SK-N-SH treated with all-trans-retinoic acid at 6 μM for 48 hours (cell line): ENCODE measurements around the gene CREB1.

ENCODE experiments used
- ATAC-seq: fragments of 200-7000 bp; cut with Tn5 transposase; 3 replicates; pipeline ENCODE4 v1.9.1; 2020; ENCODE audit warnings: mild to moderate bottlenecking, moderate library complexity
- ARNTL ChIP-seq: fragments of 450-650 bp; formaldehyde crosslinking; IDR thresholded peaks from 2 replicates; pipeline ENCODE4 v1.5.0; 2020; ENCODE audit warnings: low read depth, mild to moderate bottlenecking, moderate library complexity, borderline replicate concordance
- BACH2 ChIP-seq: fragments of 250-450 bp; sonication (Bioruptor Pico); IDR thresholded peaks from 2 replicates; pipeline ENCODE4 v1.9.0; 2021; ENCODE audit warnings: mild to moderate bottlenecking, borderline replicate concordance
- CREB5 ChIP-seq: fragments of 250-450 bp; sonication (Bioruptor Pico); IDR thresholded peaks from 2 replicates; pipeline ENCODE4 v1.5.1; 2020; ENCODE audit warnings: low read depth, mild to moderate bottlenecking, moderate library complexity
- CSDC2 ChIP-seq: fragments of 250-450 bp; sonication (Bioruptor Pico); IDR thresholded peaks from 2 replicates; pipeline ENCODE4 v1.5.0; 2020; ENCODE audit warnings: mild to moderate bottlenecking, moderate library complexity
- CSRNP3 ChIP-seq: fragments of 250-450 bp; sonication (Bioruptor Pico); IDR thresholded peaks from 2 replicates; pipeline ENCODE4 v1.5.1; 2021; ENCODE audit warnings: mild to moderate bottlenecking, moderate library complexity
- ESRRG ChIP-seq: fragments of 250-450 bp; sonication (Bioruptor Pico); IDR thresholded peaks from 2 replicates; pipeline ENCODE4 v1.6.1; 2021; ENCODE audit warnings: mild to moderate bottlenecking
- GLIS3 ChIP-seq: fragments of 250-450 bp; sonication (Bioruptor Pico); IDR thresholded peaks from 2 replicates; pipeline ENCODE4 v1.5.0; 2020; ENCODE audit warnings: mild to moderate bottlenecking, moderate library complexity
- ISL1 ChIP-seq: fragments of 250-450 bp; sonication (Bioruptor Pico); IDR thresholded peaks from 2 replicates; pipeline ENCODE4 v2.1.2; 2022; ENCODE audit warnings: mild to moderate bottlenecking, moderate library complexity
- PATZ1 ChIP-seq: fragments of 250-450 bp; sonication (Bioruptor Pico); IDR thresholded peaks from 2 replicates; pipeline ENCODE4 v1.8.0; 2020; ENCODE audit warnings: mild to moderate bottlenecking, moderate library complexity, borderline replicate concordance
- PPARA ChIP-seq: fragments of 250-450 bp; sonication (Bioruptor Pico); IDR thresholded peaks from 2 replicates; pipeline ENCODE4 v1.5.0; 2020; ENCODE audit warnings: mild to moderate bottlenecking, borderline replicate concordance
- RARB ChIP-seq: fragments of 250-450 bp; sonication (Bioruptor Pico); IDR thresholded peaks from 2 replicates; pipeline ENCODE4 v1.8.0; 2021; ENCODE audit warnings: mild to moderate bottlenecking, moderate library complexity
- TCF4 ChIP-seq: fragments of 250-450 bp; sonication (Bioruptor Pico); IDR thresholded peaks from 2 replicates; pipeline ENCODE4 v1.8.0; 2021; ENCODE audit warnings: mild to moderate bottlenecking, moderate library complexity, borderline replicate concordance
- TOX ChIP-seq: fragments of 250-450 bp; sonication (Bioruptor Pico); IDR thresholded peaks from 2 replicates; pipeline ENCODE4 v1.8.0; 2021; ENCODE audit warnings: mild to moderate bottlenecking, moderate library complexity, borderline replicate concordance
- TSHZ2 ChIP-seq: fragments of 250-450 bp; sonication (Bioruptor Pico); IDR thresholded peaks from 2 replicates; pipeline ENCODE4 v1.5.0; 2020; ENCODE audit warnings: mild to moderate bottlenecking, moderate library complexity
- ZC3H10 ChIP-seq: fragments of 250-450 bp; sonication (Bioruptor Pico); IDR thresholded peaks from 2 replicates; pipeline ENCODE4 v1.5.1; 2021; ENCODE audit warnings: mild to moderate bottlenecking, moderate library complexity
- ZFP3 ChIP-seq: fragments of 250-450 bp; sonication (Bioruptor Pico); IDR thresholded peaks from 2 replicates; pipeline ENCODE4 v1.5.0; 2020; ENCODE audit warnings: mild to moderate bottlenecking, moderate library complexity
- ZFP30 ChIP-seq: fragments of 450-650 bp; formaldehyde crosslinking; IDR thresholded peaks from 2 replicates; pipeline ENCODE4 v1.5.0; 2022; ENCODE audit warnings: mild to moderate bottlenecking, moderate library complexity
- ZNF565 ChIP-seq: fragments of 450-650 bp; formaldehyde crosslinking; conservative IDR thresholded peaks from 2 replicates; pipeline ENCODE4 v1.5.0; 2020; ENCODE audit warnings: low read depth, mild to moderate bottlenecking, moderate library complexity
- ZNF70 ChIP-seq: fragments of 450-650 bp; formaldehyde crosslinking; IDR thresholded peaks from 2 replicates; pipeline ENCODE4 v1.5.0; 2020; ENCODE audit warnings: mild to moderate bottlenecking, moderate library complexity
- ZNF8 ChIP-seq: fragments of 450-650 bp; formaldehyde crosslinking; IDR thresholded peaks from 2 replicates; pipeline ENCODE4 v1.5.0; 2020; ENCODE audit warnings: mild to moderate bottlenecking, moderate library complexity

Gene CREB1

GRCh38 chr2:207565736-207566500 is 36.2 kb downstream of the CREB1 start:
- TF ChIP-seq ZC3H10: no peak
- TF ChIP-seq BACH2 (CRISPR knock-in tag): no peak
- TF ChIP-seq PPARA (CRISPR knock-in tag): no peak
- no peak for TF ChIP-seq CSRNP3
- TF ChIP-seq TSHZ2 (CRISPR knock-in tag): no peak
- ATAC-seq: no peak

GRCh38 chr2:207567671-207568070 is 37.9 kb downstream of the CREB1 start:
- ATAC-seq: no peak

DNA sequence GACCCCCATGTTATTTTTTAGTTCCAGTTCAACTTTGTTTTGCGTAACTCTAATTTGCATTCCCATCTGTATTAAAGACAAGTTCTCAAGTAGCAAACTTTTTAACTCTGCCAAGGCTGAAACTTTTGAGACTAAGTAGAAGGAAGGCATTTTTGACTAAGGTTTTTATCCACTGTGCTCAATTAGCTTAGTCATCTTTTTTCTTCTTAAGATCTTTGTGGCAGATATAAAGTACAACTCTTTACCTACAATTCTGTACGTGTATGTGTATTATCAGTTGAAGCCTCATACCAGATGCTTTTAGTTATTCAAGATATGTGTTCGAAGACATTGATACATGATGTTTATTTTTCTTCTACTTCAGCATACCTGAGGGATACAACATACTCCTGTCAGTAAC is 41.6 kb downstream of the CREB1 start:
- peak; percentile 19; the same call in 1 of the 2 replicates for TF ChIP-seq ISL1 (CRISPR knock-in tag)
- TF ChIP-seq GLIS3 (CRISPR knock-in tag): no peak
- TF ChIP-seq, all 23 proteins: peak for 1
- ATAC-seq: peak; percentile 61

More at GRCh38 chr2:207567671-207568070, 37.9 kb downstream of the CREB1 start:
- TF ChIP-seq ZFP3 (CRISPR knock-in tag) (no peak), ISL1 (CRISPR knock-in tag) (no peak), BACH2 (CRISPR knock-in tag) (no peak), ZFP30 (no peak), TCF4 (no peak), RARB (CRISPR knock-in tag) (no peak), ZNF70 (CRISPR knock-in tag) (no peak), GLIS3 (CRISPR knock-in tag) (no peak), ESRRG (no peak), CSDC2 (CRISPR knock-in tag) (no peak)

- no peak for TF ChIP-seq ZFP30
- TF ChIP-seq ZNF565 (CRISPR knock-in tag): no peak
- TF ChIP-seq CREB5 (CRISPR knock-in tag): no peak
- TF ChIP-seq TSHZ2 (CRISPR knock-in tag): no peak
- TF ChIP-seq RARB (CRISPR knock-in tag): no peak
- TF ChIP-seq ZFP3 (CRISPR knock-in tag): no peak
- no peak for TF ChIP-seq ARNTL (CRISPR knock-in tag)
- no peak for TF ChIP-seq ESRRG
- TF ChIP-seq TCF4: no peak
- no peak for TF ChIP-seq GLIS3 (CRISPR knock-in tag)
- no peak for TF ChIP-seq ZNF8 (CRISPR knock-in tag)
- TF ChIP-seq CSDC2 (CRISPR knock-in tag): no peak
- no peak for TF ChIP-seq PATZ1 (CRISPR knock-in tag)
- no peak for TF ChIP-seq BACH2 (CRISPR knock-in tag)
- no peak for TF ChIP-seq ISL1 (CRISPR knock-in tag)
- no peak for TF ChIP-seq PPARA (CRISPR knock-in tag)
- no peak for TF ChIP-seq TOX (CRISPR knock-in tag)
- no peak for ATAC-seq
Observed at GRCh38 chr2:207584952-207585351, 55.2 kb downstream of the CREB1 start.
